Ishikawa (cell line): ENCODE data around the gene MIA.

Experiments
- CREB1 ChIP-seq: IDR thresholded peaks from 2 replicates; pipeline ENCODE4 v1.6.1; 2012; ENCODE audit warnings: low read depth
- EP300 ChIP-seq: IDR thresholded peaks from 2 replicates; pipeline ENCODE4 v1.6.1; 2012; ENCODE audit warnings: borderline replicate concordance
- FOXM1 ChIP-seq: IDR thresholded peaks from 2 replicates; pipeline ENCODE4 v1.6.1; 2012; ENCODE audit warnings: low read depth, borderline replicate concordance
- RAD21 ChIP-seq: IDR thresholded peaks from 2 replicates; pipeline ENCODE4 v1.6.1; 2012; ENCODE audit warnings: low read depth
- TCF12 ChIP-seq: IDR thresholded peaks from 2 replicates; pipeline ENCODE4 v1.6.1; 2012; ENCODE audit warnings: low read depth
- TEAD4 ChIP-seq: IDR thresholded peaks from 2 replicates; pipeline ENCODE4 v1.6.1; 2012
- YY1 ChIP-seq: IDR thresholded peaks from 2 replicates; pipeline ENCODE4 v1.6.1; 2012; ENCODE audit warnings: low read depth
- ZBTB7A ChIP-seq: IDR thresholded peaks from 2 replicates; pipeline ENCODE4 v1.6.1; 2012; ENCODE audit warnings: low read depth
- TF ChIP-seq, protein P1 (sequence below): IDR thresholded peaks from 2 replicates; pipeline ENCODE4 v1.6.1; 2012; ENCODE audit warnings: low read depth, mild to moderate bottlenecking
- TF ChIP-seq, protein P2 (sequence below): IDR thresholded peaks from 2 replicates; pipeline ENCODE4 v1.6.1; 2012

DNA sequence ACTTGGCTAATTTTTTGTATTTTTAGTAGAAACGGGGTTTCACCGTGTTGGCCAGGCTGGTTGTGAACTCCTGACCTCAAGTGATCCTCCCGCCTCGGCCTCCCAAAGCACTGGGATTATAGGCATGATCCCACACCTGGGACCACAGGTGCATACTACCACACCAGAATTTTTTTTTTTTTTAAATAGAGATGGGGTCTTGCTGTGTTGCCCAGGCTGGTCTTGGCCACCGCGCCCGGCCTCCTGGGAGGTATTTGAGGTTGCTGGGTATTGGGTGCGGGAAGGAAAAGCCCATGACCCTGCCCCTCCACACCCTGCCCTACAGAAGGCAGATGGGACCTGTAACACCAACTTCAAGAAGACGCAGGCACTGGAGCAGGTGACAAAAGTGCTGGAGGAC is 38.7 kb upstream of the MIA start:
- TF ChIP-seq RAD21 = no peak
- no peak for TF ChIP-seq EP300
- TF ChIP-seq, protein P1, sequence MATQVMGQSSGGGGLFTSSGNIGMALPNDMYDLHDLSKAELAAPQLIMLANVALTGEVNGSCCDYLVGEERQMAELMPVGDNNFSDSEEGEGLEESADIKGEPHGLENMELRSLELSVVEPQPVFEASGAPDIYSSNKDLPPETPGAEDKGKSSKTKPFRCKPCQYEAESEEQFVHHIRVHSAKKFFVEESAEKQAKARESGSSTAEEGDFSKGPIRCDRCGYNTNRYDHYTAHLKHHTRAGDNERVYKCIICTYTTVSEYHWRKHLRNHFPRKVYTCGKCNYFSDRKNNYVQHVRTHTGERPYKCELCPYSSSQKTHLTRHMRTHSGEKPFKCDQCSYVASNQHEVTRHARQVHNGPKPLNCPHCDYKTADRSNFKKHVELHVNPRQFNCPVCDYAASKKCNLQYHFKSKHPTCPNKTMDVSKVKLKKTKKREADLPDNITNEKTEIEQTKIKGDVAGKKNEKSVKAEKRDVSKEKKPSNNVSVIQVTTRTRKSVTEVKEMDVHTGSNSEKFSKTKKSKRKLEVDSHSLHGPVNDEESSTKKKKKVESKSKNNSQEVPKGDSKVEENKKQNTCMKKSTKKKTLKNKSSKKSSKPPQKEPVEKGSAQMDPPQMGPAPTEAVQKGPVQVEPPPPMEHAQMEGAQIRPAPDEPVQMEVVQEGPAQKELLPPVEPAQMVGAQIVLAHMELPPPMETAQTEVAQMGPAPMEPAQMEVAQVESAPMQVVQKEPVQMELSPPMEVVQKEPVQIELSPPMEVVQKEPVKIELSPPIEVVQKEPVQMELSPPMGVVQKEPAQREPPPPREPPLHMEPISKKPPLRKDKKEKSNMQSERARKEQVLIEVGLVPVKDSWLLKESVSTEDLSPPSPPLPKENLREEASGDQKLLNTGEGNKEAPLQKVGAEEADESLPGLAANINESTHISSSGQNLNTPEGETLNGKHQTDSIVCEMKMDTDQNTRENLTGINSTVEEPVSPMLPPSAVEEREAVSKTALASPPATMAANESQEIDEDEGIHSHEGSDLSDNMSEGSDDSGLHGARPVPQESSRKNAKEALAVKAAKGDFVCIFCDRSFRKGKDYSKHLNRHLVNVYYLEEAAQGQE = no peak
- TF ChIP-seq, protein P2, sequence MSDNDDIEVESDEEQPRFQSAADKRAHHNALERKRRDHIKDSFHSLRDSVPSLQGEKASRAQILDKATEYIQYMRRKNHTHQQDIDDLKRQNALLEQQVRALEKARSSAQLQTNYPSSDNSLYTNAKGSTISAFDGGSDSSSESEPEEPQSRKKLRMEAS = no peak
- no peak for TF ChIP-seq TEAD4
- no peak for TF ChIP-seq ZBTB7A
- TF ChIP-seq FOXM1 = no peak
- no peak for TF ChIP-seq TCF12
- no peak for TF ChIP-seq YY1
- TF ChIP-seq CREB1 = no peak
